Measurements from ENCODE around the gene ANO3.

ANO3 gene

GRCh38 chr11:26365284-26365683 is 33.4 kb downstream of the ANO3 start:
- no peak for DNase-seq

GRCh38 chr11:26377619-26378018 is 45.7 kb downstream of the ANO3 start:
- DNase-seq, result no peak

- no peak for DNase-seq
Measured at GRCh38 chr11:26399336-26399735, 67.4 kb downstream of the ANO3 start.

GRCh38 chr11:26410706-26411366 is 78.9 kb downstream of the ANO3 start:
- DNase-seq, result no peak

- DNase-seq, result no peak
Measured at GRCh38 chr11:26412955-26413354, 81.0 kb downstream of the ANO3 start.

GRCh38 chr11:26418386-26418912 is 86.5 kb downstream of the ANO3 start:
- DNase-seq, result no peak

- no peak for DNase-seq
Measured at GRCh38 chr11:26420331-26420730, 88.4 kb downstream of the ANO3 start.

GRCh38 chr11:26424255-26424654 is 92.3 kb downstream of the ANO3 start:
- DNase-seq, result no peak

GRCh38 chr11:26439854-26440253 is 107.9 kb downstream of the ANO3 start:
- DNase-seq, result no peak

GRCh38 chr11:26442131-26442530 is 110.2 kb downstream of the ANO3 start:
- no peak for DNase-seq

- no peak for DNase-seq
Measured at GRCh38 chr11:26443617-26444016, 111.7 kb downstream of the ANO3 start.

- no peak for DNase-seq
Measured at GRCh38 chr11:26457636-26458035, 125.7 kb downstream of the ANO3 start.

GRCh38 chr11:26465274-26465673 is 133.3 kb downstream of the ANO3 start:
- no peak for DNase-seq

GRCh38 chr11:26467506-26467905 is 135.6 kb downstream of the ANO3 start:
- DNase-seq, result no peak

GRCh38 chr11:26470992-26471391 is 139.1 kb downstream of the ANO3 start:
- no peak for DNase-seq

- no peak for DNase-seq
Measured at GRCh38 chr11:26473216-26474194, 141.6 kb downstream of the ANO3 start.

GRCh38 chr11:26474401-26474800 is 142.5 kb downstream of the ANO3 start:
- no peak for DNase-seq

GRCh38 chr11:26477396-26477795 is 145.5 kb downstream of the ANO3 start:
- DNase-seq, result no peak

- no peak for DNase-seq
Measured at GRCh38 chr11:26478710-26479109, 146.8 kb downstream of the ANO3 start.

GRCh38 chr11:26480041-26480440 is 148.1 kb downstream of the ANO3 start:
- DNase-seq, result no peak

- no peak for DNase-seq
Measured at GRCh38 chr11:26483108-26483507, 151.2 kb downstream of the ANO3 start.

- no peak for DNase-seq
Measured at GRCh38 chr11:26490546-26490945, 158.6 kb downstream of the ANO3 start.

- DNase-seq, result no peak
Measured at GRCh38 chr11:26493616-26494015, 161.7 kb downstream of the ANO3 start.

GRCh38 chr11:26507229-26507628 is 175.3 kb downstream of the ANO3 start:
- DNase-seq, result no peak

Measured in SHP77 treated with DMSO at 0.1 percent for 48 hours (cell line).